Osteocyte (in vitro differentiated cells): ENCODE data around the gene PLCB1. TPM values are rescaled to one million over a fixed set of nuclear protein-coding genes. Genes with fewer than 3 reads are reported as not detected.

ENCODE experiments used
- DNase-seq: peaks from one replicate; pipeline ENCODE4 v3.0.0; 2021; ENCODE audit warnings: mixed read lengths; ENCODE audit not compliant: unreplicated experiment; ENCODE audit errors: extremely low spot score
- H3K27ac Mint-ChIP-seq: one replicate; pipeline ENCODE4 v1.8.0; 2021; ENCODE audit warnings: mild to moderate bottlenecking, mixed read lengths; ENCODE audit not compliant: unreplicated experiment
- H3K27me3 Mint-ChIP-seq: one replicate; pipeline ENCODE4 v1.8.0; 2021; ENCODE audit warnings: mixed read lengths; ENCODE audit not compliant: unreplicated experiment
- H3K36me3 Mint-ChIP-seq: one replicate; pipeline ENCODE4 v1.8.0; 2021; ENCODE audit warnings: mixed read lengths; ENCODE audit not compliant: unreplicated experiment
- H3K4me1 Mint-ChIP-seq: one replicate; pipeline ENCODE4 v1.8.0; 2021; ENCODE audit warnings: mixed read lengths; ENCODE audit not compliant: unreplicated experiment
- H3K4me3 Mint-ChIP-seq: one replicate; pipeline ENCODE4 v1.8.0; 2021; ENCODE audit warnings: mild to moderate bottlenecking, moderate library complexity, mixed read lengths; ENCODE audit not compliant: unreplicated experiment
- H3K9me3 Mint-ChIP-seq: one replicate; pipeline ENCODE4 v1.8.0; 2021; ENCODE audit warnings: mixed read lengths; ENCODE audit not compliant: unreplicated experiment
- CTCF ChIP-seq: fragments of 200-600 bp; sonication (generic); IDR thresholded peaks from 2 replicates; pipeline ENCODE4 v1.5.0; 2021; ENCODE audit warnings: antibody characterized with exemption, mild to moderate bottlenecking, moderate library complexity
- long read RNA-seq: library from polyadenylated mRNA; unstranded; transcript quantifications from one replicate; pipeline ENCODE4 v2.0.0, GENCODE V29; 2021
- total RNA-seq: library from RNA; stranded (reverse); gene quantifications from 2 replicates; pipeline ENCODE4 v1.2.1, GENCODE V29; 2021

Gene PLCB1
- 32.1 and 33.3 TPM in 2 replicates for total RNA-seq
- long read RNA-seq, partial matches to known transcripts: 46 of 58 reads
- long read RNA-seq, other reads (novel, unspliced or antisense): 11 of 58 reads

- peak within 1 kb of the TSS; percentile 68 for H3K27ac Mint-ChIP-seq
- peak; percentile 87 for TF ChIP-seq CTCF
- H3K36me3 Mint-ChIP-seq: peaks cover 1% of the 10 kb centered on the region
- peaks cover 4% of the 10 kb centered on the region for H3K27me3 Mint-ChIP-seq
- peaks cover 32% of the 10 kb centered on the region for H3K4me1 Mint-ChIP-seq
- peak within 1 kb of the TSS; percentile 84 for H3K4me3 Mint-ChIP-seq
- DNase-seq: peak; percentile 95
- H3K9me3 Mint-ChIP-seq: no peaks in the 10 kb centered on the region
Measured at GRCh38 chr20:8131598-8132483, at the start of gene PLCB1. PLCB1 (plus strand) TSS chr20:8132266; CDS start chr20:8132652, 386 bp downstream.

DNA sequence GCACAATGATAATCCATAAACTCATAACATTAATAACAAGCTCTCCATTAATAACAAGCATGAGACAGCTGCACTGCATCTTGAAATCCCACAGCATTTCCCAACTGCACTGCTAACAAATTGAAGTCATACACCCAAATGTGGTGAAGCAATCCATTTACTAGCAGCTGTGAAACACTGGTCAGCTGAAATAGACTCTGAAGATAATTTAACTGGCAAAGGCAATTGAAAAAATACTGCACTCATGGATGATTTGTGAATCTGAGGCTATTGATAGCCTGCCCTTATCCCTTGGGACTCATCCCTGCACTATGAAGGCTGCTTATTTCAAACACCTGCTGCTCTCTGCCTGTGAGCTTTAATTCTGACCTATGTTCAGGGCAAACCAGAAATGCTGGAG, 49.1 kb upstream of the PLCB1 start:
- H3K4me3 Mint-ChIP-seq: no peak overlapping the region
- H3K9me3 Mint-ChIP-seq: no peaks in the 10 kb centered on the region
- H3K36me3 Mint-ChIP-seq: no peaks in the 10 kb centered on the region
- H3K4me1 Mint-ChIP-seq: no peaks in the 10 kb centered on the region
- H3K27me3 Mint-ChIP-seq: peaks cover 39% of the 10 kb centered on the region
- TF ChIP-seq CTCF: no peak
- DNase-seq: no peak
- no peak overlapping the region for H3K27ac Mint-ChIP-seq

GRCh38 chr20:8089668-8090067, 42.4 kb upstream of the PLCB1 start:
- TF ChIP-seq CTCF: no peak
- H3K9me3 Mint-ChIP-seq: no peaks in the 10 kb centered on the region

GRCh38 chr20:8094415-8094818, 37.6 kb upstream of the PLCB1 start:
- Mint-ChIP-seq H3K27ac (peak overlapping the region; percentile 79), H3K4me3 (no peak overlapping the region), H3K9me3 (no peaks in the 10 kb centered on the region)

More at GRCh38 chr20:8089668-8090067, 42.4 kb upstream of the PLCB1 start:
- Mint-ChIP-seq H3K36me3 (no peaks in the 10 kb centered on the region), H3K4me3 (no peak overlapping the region), H3K27ac (no peak overlapping the region), H3K27me3 (peaks cover 64% of the 10 kb centered on the region), H3K4me1 (peaks cover 7% of the 10 kb centered on the region)
- no peak for DNase-seq

More at GRCh38 chr20:8094415-8094818, 37.6 kb upstream of the PLCB1 start:
- no peak for TF ChIP-seq CTCF
- Mint-ChIP-seq H3K36me3 (no peaks in the 10 kb centered on the region), H3K4me1 (peaks cover 9% of the 10 kb centered on the region), H3K27me3 (peaks cover 44% of the 10 kb centered on the region)
- no peak for DNase-seq
